IMR-90 (cell line): ENCODE data around the gene MNAT1. TPM values are rescaled to one million over a fixed set of nuclear protein-coding genes. Genes with fewer than 3 reads are reported as not detected.

ENCODE experiments used
- ATAC-seq: fragments of 200-7000 bp; cut with Tn5 transposase; 2 replicates; pipeline ENCODE4 v1.9.1; 2020; ENCODE audit warnings: low read depth, mild to moderate bottlenecking, moderate library complexity
- BruUV-seq: library from RNA; stranded (reverse); fragments of 400-500 nt; replicated peaks from 2 replicates; lab custom pipeline; 2021; lab: Mats Ljungman, UMichigan
- CTCF ChIA-PET: fragments of 300-600 bp; formaldehyde crosslinking; extraction: SDS; loops from one replicate; lab custom pipeline; 2021; ENCODE audit warnings: antibody characterized with exemption; lab: Yijun Ruan, JAX
- POLR2A ChIA-PET: fragments of 300-600 bp; sonication (Branson Sonifier 250); formaldehyde crosslinking; loops from one replicate; lab custom pipeline; 2022; ENCODE audit warnings: antibody characterized with exemption; ENCODE audit not compliant: unreplicated experiment; lab: Charles Lee
- DNase-seq: peaks from one replicate; pipeline ENCODE4 v3.0.0; 2013
- H2AFZ ChIP-seq: replicated peaks from 2 replicates; pipeline ENCODE3; 2013; ENCODE audit warnings: low read length, mild to moderate bottlenecking; ENCODE audit not compliant: poor library complexity
- H2AK5ac ChIP-seq: 2 replicates; pipeline ENCODE4 v1.6.1; 2013; ENCODE audit warnings: low read depth, low read length, inconsistent platforms
- H2AK9ac ChIP-seq: replicated peaks from 2 replicates; pipeline ENCODE3; 2013; ENCODE audit warnings: mild to moderate bottlenecking, low read depth, low read length, moderate library complexity; ENCODE audit not compliant: poor library complexity
- H2BK120ac ChIP-seq: 2 replicates; pipeline ENCODE4 v1.6.1; 2013; ENCODE audit warnings: low read depth, low read length, inconsistent platforms
- H2BK15ac ChIP-seq: 3 replicates; pipeline ENCODE4 v1.6.1; 2013; ENCODE audit warnings: low read depth, low read length, inconsistent platforms
- H2BK20ac ChIP-seq: 2 replicates; pipeline ENCODE4 v1.6.1; 2013; ENCODE audit warnings: low read depth, mild to moderate bottlenecking, inconsistent platforms, low read length, moderate library complexity
- H2BK5ac ChIP-seq: 2 replicates; pipeline ENCODE4 v1.6.1; 2013; ENCODE audit warnings: mild to moderate bottlenecking, low read depth, low read length, inconsistent platforms; ENCODE audit not compliant: poor library complexity, severe bottlenecking
- H3K14ac ChIP-seq: replicated peaks from 2 replicates; pipeline ENCODE4 v1.6.1; 2013; ENCODE audit warnings: low read depth, low read length, inconsistent platforms
- H3K18ac ChIP-seq: 2 replicates; pipeline ENCODE4 v1.6.1; 2013; ENCODE audit warnings: low read depth, low read length, control low read depth
- H3K23ac ChIP-seq: 2 replicates; pipeline ENCODE4 v1.6.1; 2013; ENCODE audit warnings: low read depth, low read length, inconsistent platforms
- H3K27ac ChIP-seq: 2 replicates; pipeline ENCODE4 v1.5.1; 2013; ENCODE audit warnings: mild to moderate bottlenecking, control low read depth, low read length; ENCODE audit not compliant: insufficient read depth
- H3K27me3 ChIP-seq: 2 replicates; pipeline ENCODE4 v1.6.1; 2013; ENCODE audit warnings: low read length; ENCODE audit not compliant: control insufficient read depth, insufficient read depth
- H3K36me3 ChIP-seq: 2 replicates; pipeline ENCODE4 v1.6.1; 2013; ENCODE audit warnings: low read length, mixed read lengths; ENCODE audit not compliant: control insufficient read depth, insufficient read depth
- H3K4ac ChIP-seq: 2 replicates; pipeline ENCODE4 v1.6.1; 2013; ENCODE audit warnings: low read depth, low read length, inconsistent platforms
- H3K4me1 ChIP-seq: 2 replicates; pipeline ENCODE4 v1.6.1; 2013; ENCODE audit warnings: low read length, mixed read lengths; ENCODE audit not compliant: control insufficient read depth, insufficient read depth
- H3K4me2 ChIP-seq: 2 replicates; pipeline ENCODE4 v1.6.1; 2013; ENCODE audit warnings: low read depth, mild to moderate bottlenecking, control low read depth, low read length, moderate library complexity
- H3K4me3 ChIP-seq: 2 replicates; pipeline ENCODE4 v1.5.1; 2013; ENCODE audit warnings: low read depth, mild to moderate bottlenecking, control low read depth, low read length, moderate library complexity; ENCODE audit not compliant: insufficient read depth
- H3K56ac ChIP-seq: 2 replicates; pipeline ENCODE4 v1.6.1; 2013; ENCODE audit warnings: low read length, inconsistent platforms; ENCODE audit not compliant: insufficient read depth; ENCODE audit errors: extremely low read depth
- H3K79me1 ChIP-seq, 2 experiments: 2 replicates each; pipeline ENCODE4 v1.6.1; 2013; ENCODE audit warnings: low read length in 2 of 2, inconsistent platforms in 1 of 2, low read depth in 1 of 2
- H3K9ac ChIP-seq: 2 replicates; pipeline ENCODE4 v1.6.1; 2013; ENCODE audit warnings: low read depth, low read length, control low read depth
- H3K9me1 ChIP-seq: 2 replicates; pipeline ENCODE4 v1.6.1; 2013; ENCODE audit warnings: low read length, inconsistent platforms; ENCODE audit not compliant: insufficient read depth
- H3K9me3 ChIP-seq: 2 replicates; pipeline ENCODE4 v1.6.1; 2013; ENCODE audit warnings: low read length; ENCODE audit not compliant: control insufficient read depth, insufficient read depth
- H4K20me1 ChIP-seq: 2 replicates; pipeline ENCODE4 v1.6.1; 2013; ENCODE audit warnings: low read length, inconsistent platforms; ENCODE audit not compliant: insufficient read depth
- H4K5ac ChIP-seq: 2 replicates; pipeline ENCODE4 v1.6.1; 2013; ENCODE audit warnings: mild to moderate bottlenecking, low read depth, low read length, control low read depth
- H4K8ac ChIP-seq, 2 experiments: 2 replicates each; pipeline ENCODE4 v1.6.1; 2013; ENCODE audit warnings: low read depth in 2 of 2, low read length in 2 of 2, control low read depth in 1 of 2, inconsistent platforms in 1 of 2
- H4K91ac ChIP-seq: 2 replicates; pipeline ENCODE4 v1.6.1; 2013; ENCODE audit warnings: low read depth, low read length, inconsistent platforms; ENCODE audit not compliant: insufficient read depth
- FOS ChIP-seq: fragments of 150-350 bp; IDR thresholded peaks from 2 replicates; pipeline ENCODE4 v1.6.1; 2016; ENCODE audit warnings: low read depth, low read length
- MAFK ChIP-seq: IDR thresholded peaks from 2 replicates; pipeline ENCODE4 v1.6.1; 2012; ENCODE audit warnings: low read depth, low read length, improper control_type of control experiment
- MXI1 ChIP-seq: IDR thresholded peaks from 2 replicates; pipeline ENCODE4 v1.6.1; 2012; ENCODE audit warnings: low read depth, mild to moderate bottlenecking, low read length, moderate library complexity, borderline replicate concordance
- POLR2A ChIP-seq: IDR thresholded peaks from 2 replicates; pipeline ENCODE4 v1.6.1; 2012; ENCODE audit warnings: mild to moderate bottlenecking, low read depth, low read length
- RAD21 ChIP-seq: IDR thresholded peaks from 2 replicates; pipeline ENCODE4 v1.6.1; 2012; ENCODE audit warnings: low read length, improper control_type of control experiment
- SMC3 ChIP-seq: fragments of 150-350 bp; IDR thresholded peaks from 2 replicates; pipeline ENCODE4 v1.6.1; 2016; ENCODE audit warnings: low read depth, mild to moderate bottlenecking, antibody characterized with exemption, low read length, moderate library complexity
- WGBS, 2 experiments: methylation state at CpG; one replicate each; pipeline versions ENCODE4 v1.1.5 to v1.1.7; 2013; ENCODE audit warnings: missing lambda C conversion rate in 2 of 2; ENCODE audit not compliant: insufficient read length in 1 of 2; ENCODE audit errors: extremely low coverage in 2 of 2; 5-methylcytosine and 5-hydroxymethylcytosine counted together
- dilution Hi-C: fragments of 300-500 bp; cut with HindIII; formaldehyde crosslinking; loops from one replicate; pipeline ENCODE4 v1.14.3; 2018; ENCODE audit warnings: low sequenced_read_pairs; ENCODE audit not compliant: unreplicated experiment
- in situ Hi-C: fragments of 300-500 bp; cut with MboI; formaldehyde crosslinking; loops from 3 replicates; pipeline ENCODE4 v1.14.3; 2019; ENCODE audit warnings: low sequenced_read_pairs, inconsistent platforms, mixed read lengths
- intact Hi-C: fragments of 100-400 bp; cut with micrococcal nuclease; formaldehyde crosslinking; loops from 2 replicates; pipeline ENCODE4 v1.10.0; 2022
- polyA plus RNA-seq, 3 experiments: library from polyadenylated mRNA; depleted of rRNA; stranded (reverse); fragments of >200 nt; gene quantifications; 2 replicates each; pipeline ENCODE4 v1.2.3, GENCODE V29; 2012; ENCODE audit warnings: low replicate concordance in 1 of 3
- total RNA-seq: library from RNA; depleted of rRNA; stranded (reverse); fragments of >200 nt; gene quantifications from 2 replicates; pipeline ENCODE4 v1.2.3, GENCODE V29; 2012

The MNAT1 gene
- total and polyA plus RNA-seq, 2 of the 4 experiments (the other 2 are of a cell fraction) = 48.2 to 53.0 TPM

DNA sequence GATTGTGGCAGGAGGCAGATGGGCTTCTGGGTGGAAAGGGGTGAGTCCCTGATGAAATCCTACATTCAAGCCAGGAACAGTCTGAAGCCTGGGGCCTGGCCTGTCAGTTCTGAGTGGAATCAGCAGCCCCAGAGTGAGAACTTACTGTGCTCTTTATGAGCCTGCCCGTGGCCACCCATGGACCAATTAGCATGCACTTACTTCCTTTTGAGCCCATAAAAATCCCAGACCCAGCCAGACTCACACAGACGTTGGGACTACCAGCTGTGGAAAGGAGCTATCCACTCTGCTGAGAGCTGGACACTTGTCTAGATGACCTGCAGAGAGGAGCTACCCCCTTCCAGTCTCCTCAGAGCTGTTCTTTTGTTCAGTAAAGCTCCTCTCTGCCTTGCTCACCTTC is 104.5 kb downstream of the MNAT1 start:
- BruUV-seq = no TSS peak
- Histone ChIP-seq H2AFZ (no peak overlapping the region), H4K8ac (no peak overlapping the region), H3K23ac (no peak overlapping the region), H3K14ac (no peak overlapping the region), H2AK9ac (no peak overlapping the region), H4K5ac (no peak overlapping the region), H3K79me1 (peaks cover 4 to 14% of the 10 kb centered on the region in 2 experiments), H2BK5ac (no peak overlapping the region), H2BK20ac (no peak overlapping the region), H4K20me1 (no peaks in the 10 kb centered on the region), H3K27ac (no peak overlapping the region), H3K4ac (no peak overlapping the region), H3K9ac (no peak overlapping the region), H3K27me3 (no peaks in the 10 kb centered on the region), H3K9me3 (no peaks in the 10 kb centered on the region), H4K91ac (no peak overlapping the region), H2BK15ac (no peak overlapping the region), H2AK5ac (no peak overlapping the region), H3K18ac (no peak overlapping the region), H2BK120ac (no peak overlapping the region), H3K9me1 (no peaks in the 10 kb centered on the region), H3K56ac (no peak overlapping the region), H3K4me1 (no peaks in the 10 kb centered on the region), H3K36me3 (peaks cover 22% of the 10 kb centered on the region), H3K4me3 (no peak overlapping the region), H3K4me2 (no peak overlapping the region)
- CTCF ChIA-PET = no interaction called here
- 83% methylated on average over 2 of the region's 2 CpGs; no CpG with 5 or more reads in 1 of the 2 experiments for WGBS, 2 experiments
- no peak for ATAC-seq
- intact Hi-C loops = no loop called here
- no peak for TF ChIP-seq RAD21
- no peak for TF ChIP-seq MXI1
- no peak for TF ChIP-seq POLR2A
- TF ChIP-seq FOS = no peak
- TF ChIP-seq MAFK = no peak
- no peak for TF ChIP-seq SMC3
- DNase-seq = no peak
- in situ Hi-C loops = no loop called here
- POLR2A ChIA-PET = no interaction called here
- dilution Hi-C loops = no loop called here
